ENCODE results near the gene FAM184A.

DNA sequence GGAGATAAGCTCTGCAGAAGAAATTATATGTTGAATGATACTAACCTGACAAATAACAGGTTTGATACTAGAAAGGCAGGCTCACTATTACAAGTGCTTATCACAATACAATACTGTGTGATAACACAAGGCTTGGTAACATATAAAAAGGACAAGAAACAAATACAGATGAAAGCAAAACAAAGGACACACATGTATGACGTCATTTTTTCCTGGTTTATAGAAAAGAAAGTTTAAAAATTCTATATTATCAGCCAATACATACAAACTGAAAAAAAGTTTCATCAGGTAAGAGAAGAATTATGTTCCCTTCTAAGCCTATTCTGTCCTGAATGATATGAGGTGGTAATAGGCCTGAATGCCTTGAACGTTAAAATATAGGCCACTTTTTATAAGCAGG is 111.2 kb downstream of the FAM184A start:
- TF ChIP-seq POLR2A (IDR thresholded peaks at IDR 0.05; ENCODE audit: low read depth, low read length) (no peak), POLR2AphosphoS5 (IDR thresholded peaks at IDR 0.05; ENCODE audit: insufficient read depth, low read depth, low read length) (no peak), EZH2 (IDR thresholded peaks at IDR 0.05; ENCODE audit: borderline replicate concordance, low read depth, low read length, severe bottlenecking) (no peak), JUN (IDR thresholded peaks at IDR 0.05; ENCODE audit: borderline replicate concordance, insufficient read depth, insufficient read length, low read depth) (no peak)
- TF ChIP-seq, protein P1, sequence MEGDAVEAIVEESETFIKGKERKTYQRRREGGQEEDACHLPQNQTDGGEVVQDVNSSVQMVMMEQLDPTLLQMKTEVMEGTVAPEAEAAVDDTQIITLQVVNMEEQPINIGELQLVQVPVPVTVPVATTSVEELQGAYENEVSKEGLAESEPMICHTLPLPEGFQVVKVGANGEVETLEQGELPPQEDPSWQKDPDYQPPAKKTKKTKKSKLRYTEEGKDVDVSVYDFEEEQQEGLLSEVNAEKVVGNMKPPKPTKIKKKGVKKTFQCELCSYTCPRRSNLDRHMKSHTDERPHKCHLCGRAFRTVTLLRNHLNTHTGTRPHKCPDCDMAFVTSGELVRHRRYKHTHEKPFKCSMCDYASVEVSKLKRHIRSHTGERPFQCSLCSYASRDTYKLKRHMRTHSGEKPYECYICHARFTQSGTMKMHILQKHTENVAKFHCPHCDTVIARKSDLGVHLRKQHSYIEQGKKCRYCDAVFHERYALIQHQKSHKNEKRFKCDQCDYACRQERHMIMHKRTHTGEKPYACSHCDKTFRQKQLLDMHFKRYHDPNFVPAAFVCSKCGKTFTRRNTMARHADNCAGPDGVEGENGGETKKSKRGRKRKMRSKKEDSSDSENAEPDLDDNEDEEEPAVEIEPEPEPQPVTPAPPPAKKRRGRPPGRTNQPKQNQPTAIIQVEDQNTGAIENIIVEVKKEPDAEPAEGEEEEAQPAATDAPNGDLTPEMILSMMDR (IDR thresholded peaks at IDR 0.05; ENCODE audit: extremely low read depth in 1 of 2, insufficient read depth in 1 of 2, low read depth in 1 of 2, low read length in 2 of 2): no peak
- TF ChIP-seq, protein P2, sequence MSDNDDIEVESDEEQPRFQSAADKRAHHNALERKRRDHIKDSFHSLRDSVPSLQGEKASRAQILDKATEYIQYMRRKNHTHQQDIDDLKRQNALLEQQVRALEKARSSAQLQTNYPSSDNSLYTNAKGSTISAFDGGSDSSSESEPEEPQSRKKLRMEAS (IDR thresholded peaks at IDR 0.05; ENCODE audit: insufficient read depth, insufficient read length): no peak

Data from endothelial cell of umbilical vein (primary cell).